HL-60 (cell line): ENCODE data around the gene ZMIZ1.

Experiments
- REST ChIP-seq: IDR thresholded peaks from 2 replicates; pipeline ENCODE4 v1.6.1; 2012; ENCODE audit warnings: low read depth; ENCODE audit not compliant: insufficient replicate concordance
- TF ChIP-seq, protein P1 (sequence below): IDR thresholded peaks from one replicate; pipeline ENCODE4 v1.5.1; 2011; ENCODE audit warnings: low read length, control low read depth, inconsistent platforms; ENCODE audit not compliant: insufficient read depth

GRCh38 chr10:79124066-79124465 is 55.3 kb downstream of the ZMIZ1 start:
- TF ChIP-seq, protein P1, sequence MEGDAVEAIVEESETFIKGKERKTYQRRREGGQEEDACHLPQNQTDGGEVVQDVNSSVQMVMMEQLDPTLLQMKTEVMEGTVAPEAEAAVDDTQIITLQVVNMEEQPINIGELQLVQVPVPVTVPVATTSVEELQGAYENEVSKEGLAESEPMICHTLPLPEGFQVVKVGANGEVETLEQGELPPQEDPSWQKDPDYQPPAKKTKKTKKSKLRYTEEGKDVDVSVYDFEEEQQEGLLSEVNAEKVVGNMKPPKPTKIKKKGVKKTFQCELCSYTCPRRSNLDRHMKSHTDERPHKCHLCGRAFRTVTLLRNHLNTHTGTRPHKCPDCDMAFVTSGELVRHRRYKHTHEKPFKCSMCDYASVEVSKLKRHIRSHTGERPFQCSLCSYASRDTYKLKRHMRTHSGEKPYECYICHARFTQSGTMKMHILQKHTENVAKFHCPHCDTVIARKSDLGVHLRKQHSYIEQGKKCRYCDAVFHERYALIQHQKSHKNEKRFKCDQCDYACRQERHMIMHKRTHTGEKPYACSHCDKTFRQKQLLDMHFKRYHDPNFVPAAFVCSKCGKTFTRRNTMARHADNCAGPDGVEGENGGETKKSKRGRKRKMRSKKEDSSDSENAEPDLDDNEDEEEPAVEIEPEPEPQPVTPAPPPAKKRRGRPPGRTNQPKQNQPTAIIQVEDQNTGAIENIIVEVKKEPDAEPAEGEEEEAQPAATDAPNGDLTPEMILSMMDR, result no peak
- TF ChIP-seq REST, result no peak
